GM18861 (cell line): ENCODE measurements around the gene ZCCHC9.
"Not testable (repeated sequence)": the region's sequence is repeated elsewhere in the genome, so short reads cannot be mapped to it uniquely, and the experiment has no call there.

Source experiments
- ATAC-seq: cut with Tn5 transposase; IDR thresholded peaks from one replicate; pipeline ENCODE4 v1.9.1; 2021; ENCODE audit not compliant: unreplicated experiment

Gene ZCCHC9

DNA sequence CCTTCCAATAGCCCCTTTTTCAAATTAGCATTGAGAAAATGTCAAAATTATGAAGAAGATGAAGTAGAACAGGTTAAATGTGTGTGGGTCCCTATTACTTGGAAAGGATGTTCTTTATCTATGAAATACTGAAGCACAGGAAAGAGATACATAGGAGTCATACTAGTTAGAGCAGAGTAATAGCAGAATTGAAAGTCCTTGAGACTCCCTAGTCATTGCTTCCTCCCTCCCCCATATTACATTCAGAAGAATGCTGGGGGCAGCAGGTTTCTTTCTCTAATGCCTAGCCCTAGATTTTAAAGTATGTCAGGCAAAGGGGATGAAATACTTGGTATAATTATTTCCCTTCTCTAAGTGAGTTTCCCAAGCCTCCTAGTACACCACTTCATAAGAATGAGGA, 4.4 kb downstream of the ZCCHC9 start:
- ATAC-seq = no peak

GRCh38 chr5:81308836-81309235, 7.4 kb downstream of the ZCCHC9 start:
- no peak for ATAC-seq

DNA sequence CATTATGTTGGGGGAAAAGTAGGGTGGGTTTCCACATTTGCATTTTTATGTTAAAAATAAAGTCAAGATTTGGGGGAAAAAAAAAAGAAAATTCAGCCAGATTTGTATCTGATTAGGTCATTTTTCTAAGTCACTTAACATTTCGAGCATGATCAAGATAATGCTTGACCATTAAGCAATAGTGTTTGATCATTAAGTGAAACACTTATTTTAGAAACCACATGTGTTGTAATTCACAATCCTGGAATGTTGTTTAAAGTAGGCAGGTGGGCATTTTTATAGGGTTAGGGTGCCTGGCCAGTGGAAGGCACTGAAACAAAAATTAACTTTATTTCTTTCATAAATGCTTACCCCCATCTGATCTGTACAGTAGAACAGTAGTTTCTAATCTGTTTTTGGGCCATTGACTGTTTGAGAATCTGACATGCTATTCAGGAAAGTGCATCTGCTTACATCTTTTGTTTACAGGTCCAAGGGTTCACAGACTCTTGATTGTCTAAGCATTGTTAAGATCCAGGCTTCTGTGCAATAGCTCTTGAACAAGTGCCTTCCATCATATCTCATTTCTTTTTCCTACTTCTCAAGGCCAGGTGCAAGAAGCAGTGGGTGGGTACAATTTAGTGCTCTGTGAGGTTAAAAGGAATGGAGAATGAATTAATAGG, 9.1 kb downstream of the ZCCHC9 start:
- ATAC-seq = no peak

DNA sequence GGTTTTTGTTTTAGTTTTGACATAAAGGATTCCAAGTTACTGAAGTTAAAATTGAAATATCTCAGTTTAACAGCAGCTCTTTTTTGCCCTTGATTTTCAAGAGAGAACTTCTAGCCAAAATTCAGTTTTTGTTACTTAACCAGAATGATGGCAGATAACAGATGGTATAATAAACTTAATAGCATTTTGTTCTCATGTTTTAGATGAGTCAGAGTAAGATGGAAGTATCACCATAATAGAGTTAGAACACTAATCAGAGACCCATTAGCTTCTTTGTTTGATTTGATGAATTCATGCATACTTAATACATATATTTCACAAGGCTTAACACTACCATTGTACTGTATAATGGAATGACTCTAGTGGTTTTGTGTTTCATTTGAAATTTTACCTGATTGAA, 11.9 kb downstream of the ZCCHC9 start:
- no peak for ATAC-seq

DNA sequence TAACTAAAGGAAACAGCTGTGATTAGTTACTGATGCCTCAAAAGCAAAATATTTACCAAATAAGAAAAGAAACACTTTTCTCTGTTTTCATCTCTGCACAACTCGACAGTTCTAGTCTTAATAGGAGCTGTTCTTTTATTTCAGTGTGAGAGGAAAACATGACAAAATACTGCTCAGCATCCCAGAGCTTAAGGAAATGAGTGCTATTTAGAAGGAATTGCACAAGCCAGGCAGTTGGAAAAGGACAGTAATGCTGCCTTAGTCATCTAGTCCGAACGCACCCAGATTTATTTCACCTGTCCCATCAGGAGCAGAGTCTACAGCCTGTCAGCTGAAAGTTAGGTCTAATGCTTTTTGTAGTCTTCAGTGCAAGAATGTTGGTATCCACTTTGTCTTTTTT, 12.3 kb downstream of the ZCCHC9 start:
- ATAC-seq = no peak

DNA sequence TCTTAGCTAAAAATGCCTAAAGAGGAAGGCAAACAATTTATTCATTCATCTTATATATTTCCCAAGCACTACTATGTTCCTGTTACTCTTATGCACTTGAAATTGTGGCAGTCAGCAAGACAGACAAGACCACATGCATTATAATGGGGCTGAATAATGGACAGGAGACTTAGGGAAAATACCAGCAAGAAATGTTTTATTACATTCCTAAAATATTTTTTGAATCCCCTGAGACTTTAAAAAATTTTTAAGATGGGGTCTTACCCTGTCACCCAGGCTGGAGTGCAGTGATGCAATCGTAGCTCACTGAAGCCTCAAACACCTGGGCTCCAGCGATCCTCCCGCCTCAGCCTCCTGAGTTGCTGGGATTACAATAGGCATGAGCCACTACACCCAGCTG, 13.2 kb downstream of the ZCCHC9 start:
- ATAC-seq = no peak

- no peak for ATAC-seq
Observed at GRCh38 chr5:81315336-81315735, 13.9 kb downstream of the ZCCHC9 start.

DNA sequence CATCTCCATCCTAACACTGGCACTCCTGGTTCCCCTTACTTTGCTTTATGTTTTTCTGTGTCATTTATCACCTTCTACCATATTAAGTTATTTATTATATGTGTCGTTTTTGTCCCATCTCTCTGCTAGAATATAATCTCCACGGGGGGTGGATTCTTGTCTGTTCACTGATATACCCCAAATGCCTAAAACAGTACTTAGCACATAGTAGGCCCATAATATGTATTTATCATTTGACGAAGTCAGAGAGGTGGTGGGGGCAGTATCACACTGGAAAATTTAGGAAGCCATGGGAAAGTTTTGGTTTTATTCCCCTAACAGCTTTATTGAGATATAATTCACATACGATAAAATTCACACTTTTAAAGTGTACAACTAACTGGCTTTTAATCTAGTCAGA, 14.4 kb downstream of the ZCCHC9 start:
- no peak for ATAC-seq

GRCh38 chr5:81316571-81316970, 15.2 kb downstream of the ZCCHC9 start:
- ATAC-seq = no peak

GRCh38 chr5:81317536-81317935, 16.1 kb downstream of the ZCCHC9 start:
- no peak for ATAC-seq

DNA sequence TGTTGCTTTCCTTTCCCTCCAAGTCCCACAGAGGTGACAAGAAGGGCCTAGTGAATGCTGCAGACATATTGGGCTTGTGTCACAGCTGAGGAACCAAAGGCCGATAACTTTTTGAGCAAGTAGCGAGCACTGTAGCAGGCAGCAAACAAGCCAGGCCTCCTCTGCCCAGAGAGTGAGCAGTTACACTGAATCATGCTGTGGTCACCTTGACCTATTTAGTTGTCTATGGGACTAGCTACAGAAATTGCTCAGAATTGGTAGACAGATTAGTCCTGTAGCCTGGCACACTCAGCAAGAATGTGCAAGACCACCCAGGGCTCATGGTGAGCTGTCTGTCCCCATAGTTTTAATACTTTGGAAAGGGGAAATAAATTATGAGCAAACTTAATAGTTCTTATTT, 25.2 kb downstream of the ZCCHC9 start:
- ATAC-seq = no peak

- ATAC-seq = no peak
Observed at GRCh38 chr5:81334304-81335061, 33.1 kb downstream of the ZCCHC9 start.

- no peak for ATAC-seq
Observed at GRCh38 chr5:81335946-81336345, 34.6 kb downstream of the ZCCHC9 start.

DNA sequence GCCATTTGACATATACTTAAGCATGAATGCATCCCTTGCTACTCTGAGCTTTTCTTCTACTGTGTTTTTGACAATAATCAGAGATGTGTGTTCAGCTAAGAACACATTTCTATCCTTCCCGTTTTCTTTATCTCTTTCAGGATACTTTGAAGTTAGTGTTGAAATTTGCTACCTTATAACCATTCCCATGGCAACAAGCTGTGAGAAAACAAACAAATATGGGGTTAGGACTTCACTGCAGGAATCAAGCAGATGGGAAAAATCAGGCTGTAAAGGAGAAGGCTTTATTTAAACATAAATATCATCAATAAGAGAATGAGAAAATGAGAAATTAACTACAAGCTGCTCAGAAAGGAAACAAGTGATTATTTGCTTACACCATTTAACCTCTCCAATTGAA, 35.2 kb downstream of the ZCCHC9 start:
- no peak for ATAC-seq

DNA sequence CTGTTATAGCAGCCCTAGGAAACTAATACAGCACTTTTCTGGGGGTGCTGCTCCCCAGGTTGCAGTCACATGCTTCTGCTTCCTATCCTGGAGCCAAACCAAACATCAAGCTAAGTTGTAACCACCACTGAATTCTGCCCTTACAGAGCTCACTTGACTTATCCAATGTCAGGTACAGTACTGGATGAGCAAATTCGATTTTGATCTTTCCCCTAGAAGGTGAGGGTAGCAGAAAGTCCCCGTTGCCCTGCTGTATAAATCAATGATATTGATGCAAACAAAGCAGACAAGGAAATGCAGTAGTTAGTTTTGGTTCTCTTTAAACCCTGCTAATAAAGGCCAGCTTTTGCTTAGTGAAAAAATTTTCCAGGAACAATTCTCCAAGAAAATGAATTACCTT, 36.4 kb downstream of the ZCCHC9 start:
- no peak for ATAC-seq

GRCh38 chr5:81338213-81338612, 36.8 kb downstream of the ZCCHC9 start:
- not testable (repeated sequence) for ATAC-seq

DNA sequence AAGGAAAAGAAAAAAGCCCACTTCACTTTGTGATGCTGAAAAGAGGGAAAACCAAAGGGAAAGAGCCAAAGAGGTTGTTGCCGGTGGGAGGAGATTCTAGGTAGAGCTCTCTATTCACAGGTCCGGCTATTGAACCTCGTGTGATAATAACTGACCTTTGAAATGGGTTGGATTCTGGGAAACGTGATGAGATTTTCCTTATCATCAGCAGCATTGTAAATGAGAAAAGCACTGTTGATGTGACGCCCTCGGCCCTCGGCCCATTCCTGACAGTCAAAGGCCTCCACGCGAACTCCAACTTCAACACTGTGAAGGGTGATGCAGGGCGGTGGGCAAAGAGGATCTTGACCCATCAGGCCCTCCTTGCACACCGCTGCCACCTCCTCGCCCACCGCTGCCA, 43.3 kb downstream of the ZCCHC9 start:
- no peak for ATAC-seq

DNA sequence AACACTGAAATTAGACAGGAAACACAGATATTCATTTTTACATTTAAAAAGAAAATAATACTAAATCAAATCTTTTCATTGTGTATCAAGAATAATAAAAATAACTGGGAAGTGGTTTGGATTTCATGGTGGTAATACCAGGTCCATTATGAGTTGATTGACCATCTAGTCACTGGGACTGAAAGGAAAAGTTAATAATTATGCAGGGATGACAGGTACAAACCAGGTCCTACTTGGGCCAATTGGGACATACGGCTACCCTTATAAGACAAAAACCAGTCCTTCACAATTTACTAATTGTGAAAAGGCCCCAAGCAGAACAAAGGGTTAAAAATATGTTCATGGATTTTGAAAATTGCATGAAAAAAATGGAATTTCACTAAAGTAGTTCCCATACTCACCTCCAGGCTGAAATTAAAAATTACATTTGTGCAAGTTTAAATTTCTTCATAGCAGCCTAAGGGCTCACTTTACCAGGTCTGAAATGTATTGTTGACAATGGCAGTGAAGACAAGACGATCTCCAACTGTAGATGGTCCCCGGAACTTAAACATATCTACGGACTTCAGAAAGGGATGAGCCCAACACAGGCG, 44.1 kb downstream of the ZCCHC9 start:
- ATAC-seq = no peak

GRCh38 chr5:81349161-81349560, 47.8 kb downstream of the ZCCHC9 start:
- ATAC-seq = no peak

GRCh38 chr5:81350507-81350906, 49.1 kb downstream of the ZCCHC9 start:
- no peak for ATAC-seq

GRCh38 chr5:81353189-81353588, 51.8 kb downstream of the ZCCHC9 start:
- no peak for ATAC-seq

DNA sequence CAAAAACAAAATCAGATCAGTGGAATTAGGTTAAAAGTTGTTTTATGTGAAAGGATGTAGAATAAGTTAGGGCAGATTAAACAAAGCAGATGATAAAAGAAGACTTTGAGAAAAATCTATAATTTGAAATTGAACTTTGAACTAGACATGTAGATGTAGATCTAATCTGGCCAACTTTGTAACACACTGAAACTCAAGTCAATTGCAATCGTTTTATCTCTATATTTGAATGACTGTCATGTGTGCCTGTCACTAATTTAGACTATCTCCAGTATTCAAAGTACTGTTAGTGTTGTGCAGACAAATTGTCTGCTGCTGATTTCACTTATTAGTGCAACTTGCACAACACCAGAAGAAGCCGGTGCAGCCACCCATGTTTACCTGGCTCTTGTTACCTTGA, 52.7 kb downstream of the ZCCHC9 start:
- ATAC-seq = no peak
